ENCODE results near the gene HOXB3. TPM values are rescaled to one million over a fixed set of nuclear protein-coding genes. Genes with fewer than 3 reads are reported as not detected.

HOXB3 gene
- total and polyA plus RNA-seq, 2 of the 13 experiments (the other 11 are each of a cell fraction or from before 2014, with no cell fraction given): not detected

GRCh38 chr17:48593840-48594537 is 3.9 kb upstream of the HOXB3 start:
- Histone ChIP-seq H4K20me1 (ENCODE audit: insufficient read depth, low read length) (no peaks in the 10 kb centered on the region; the same call in 1 of the 2 replicates), H2AFZ (ENCODE audit: low read length) (no peak overlapping the region), H3K27me3 (ENCODE audit: control insufficient read depth in 1 of 2, insufficient read depth in 2 of 2, low read length in 2 of 2) (peaks cover 50 to 91% of the 10 kb centered on the region in 2 experiments), H3K4me3 (replicated peaks in 1 of 3; ENCODE audit: insufficient read depth in 1 of 3, low read depth in 2 of 3, low read length in 3 of 3) (peak overlapping the region in 1 of 3 experiments; percentile 9; a peak in 1 of 6 replicates), H3K9me3 (ENCODE audit: low read length) (no peaks in the 10 kb centered on the region), H3K9ac (ENCODE audit: insufficient read depth, low read depth, low read length) (no peak overlapping the region), H3K27ac (ENCODE audit: extremely low read length, insufficient read depth, low read length) (no peak overlapping the region), H3K79me2 (ENCODE audit: insufficient read depth, low read length) (no peaks in the 10 kb centered on the region), H3K36me3 (replicated peaks in 1 of 2; ENCODE audit: control insufficient read depth in 1 of 2, insufficient read depth in 2 of 2, low read length in 2 of 2) (no peaks in the 10 kb centered on the region), H3K4me2 (ENCODE audit: low read depth, low read length) (peak overlapping the region; percentile 41), H3K4me1 (ENCODE audit: insufficient read depth, low read length) (0 out of 2 replicates have a peak, but pooled peaks cover 6% of the 10 kb centered on the region)
- BruUV-seq (replicated peaks): no TSS peak
- intact Hi-C loops (cut with micrococcal nuclease; ENCODE audit: unreplicated experiment) (loop anchor here (1.0 kb wide), 1 partner anchor 258 kb away; no protein-coding TSS in a partner anchor), in situ Hi-C loops (cut with HindIII; ENCODE audit: extremely low pct_ligation_motif_present, low pct_unique_long_range_greater_than_20kb) (no loop called here)
- ATAC-seq (peak; percentile 81), DNase-seq (ENCODE audit: low spot score) (peak; percentile 31), FAIRE-seq (no peak)
- ChIA-PET POLR2A (interaction anchor here (0.6 kb wide), 1 partner anchor 436 kb away, joined by 3 read pairs; no protein-coding TSS in a partner anchor), CTCF (ENCODE audit: low intra/inter-chr PET ratio, low total read pairs) (interaction anchor here (0.8 to 1.9 kb wide), 4 partner anchors 242 to 441 kb away, joined by 3 to 7 read pairs (median 4); no protein-coding TSS in a partner anchor)
- WGBS (ENCODE audit: low lambda C conversion rate): 7% methylated on average over 36 of the region's 37 CpGs
- no peak for TF ChIP-seq ZNF343 (CRISPR knock-in tag; IDR thresholded peaks at IDR 0.05)
- TF ChIP-seq SCMH1 (CRISPR knock-in tag; IDR thresholded peaks at IDR 0.05; ENCODE audit: borderline replicate concordance): no peak
- no peak for TF ChIP-seq ZNF629 (CRISPR knock-in tag; conservative IDR thresholded peaks at IDR 0.05)
- no peak for TF ChIP-seq KLF11 (CRISPR knock-in tag; IDR thresholded peaks at IDR 0.05)
- TF ChIP-seq HMGXB4 (CRISPR knock-in tag; IDR thresholded peaks at IDR 0.05; ENCODE audit: borderline replicate concordance in 1 of 2, low read depth in 1 of 2): 0 out of 4 replicates have a peak, but pooled peaks of 1 of the 2 experiments have one; percentile 62
- peak; percentile 99 for TF ChIP-seq EZH2 (conservative IDR thresholded peaks at IDR 0.05; ENCODE audit: low read depth, low read length)
- no peak for TF ChIP-seq NRL (CRISPR knock-in tag; IDR thresholded peaks at IDR 0.05; ENCODE audit: borderline replicate concordance)
- peak; percentile 55; the same call in 1 of the 2 replicates for TF ChIP-seq HOXA3 (CRISPR knock-in tag; IDR thresholded peaks at IDR 0.05)
- TF ChIP-seq REL (CRISPR knock-in tag; conservative IDR thresholded peaks at IDR 0.05): no peak
- no peak for TF ChIP-seq ZNF263 (CRISPR knock-in tag; IDR thresholded peaks at IDR 0.05)
- TF ChIP-seq JDP2 (CRISPR knock-in tag; IDR thresholded peaks at IDR 0.05; ENCODE audit: borderline replicate concordance): no peak
- no peak for TF ChIP-seq GZF1 (CRISPR knock-in tag; IDR thresholded peaks at IDR 0.05)
- no peak for TF ChIP-seq DMTF1 (CRISPR knock-in tag; IDR thresholded peaks at IDR 0.05)
- TF ChIP-seq HNRNPUL1 (IDR thresholded peaks at IDR 0.05; ENCODE audit: low read depth, low read length): no peak
- no peak for TF ChIP-seq ZNF713 (CRISPR knock-in tag; IDR thresholded peaks at IDR 0.05)
- no peak for TF ChIP-seq ZNF207 (IDR thresholded peaks at IDR 0.05; ENCODE audit: borderline replicate concordance)
- TF ChIP-seq MXD1 (CRISPR knock-in tag; IDR thresholded peaks at IDR 0.05): no peak
